HCT116 (cell line): ENCODE results near the gene TOR4A. TPM values are rescaled to one million over a fixed set of nuclear protein-coding genes. Genes with fewer than 3 reads are reported as not detected.

Experiments used
- ATAC-seq: fragments of 200-7000 bp; cut with Tn5 transposase; 2 replicates; pipeline ENCODE4 v1.9.1; 2020; ENCODE audit warnings: mild to moderate bottlenecking, moderate library complexity
- BruUV-seq: library from RNA; stranded (reverse); fragments of 400-500 nt; replicated peaks from 2 replicates; lab custom pipeline; 2021; lab: Mats Ljungman, UMichigan
- CTCF ChIA-PET: fragments of 300-600 bp; sonication (Branson Sonifier 250); formaldehyde crosslinking; loops from one replicate; lab custom pipeline; 2021; ENCODE audit warnings: antibody characterized with exemption; lab: Charles Lee
- POLR2A ChIA-PET: fragments of 300-600, 350-600 bp; sonication (Branson Sonifier 250); formaldehyde crosslinking; loops from one replicate; lab custom pipeline; 2021; ENCODE audit warnings: antibody characterized with exemption; lab: Charles Lee
- RAD21 ChIA-PET, 2 experiments: fragments of 300-600 bp; sonication (Branson Sonifier 250); formaldehyde crosslinking; loops; one replicate each; lab custom pipeline; 2023; ENCODE audit warnings: low total read pairs in 2 of 2; ENCODE audit not compliant: uncharacterized antibody in 2 of 2, unreplicated experiment in 2 of 2, low non-redundant PET in 1 of 2; lab: Charles Lee
- DNase-seq: peaks from one replicate; pipeline ENCODE4 v3.0.0-alpha.2; 2010; ENCODE audit warnings: low read depth, low spot score
- H2AFZ ChIP-seq: fragments of 200-600 bp; shearing (Covaris generic), sonication (generic); 2 replicates; pipeline ENCODE4 v1.6.1; 2017; ENCODE audit warnings: low read depth, mixed run types, mixed read lengths, antibody characterized with exemption, low read length; ENCODE audit not compliant: poor library complexity, severe bottlenecking
- H3K27ac ChIP-seq: 2 replicates; pipeline ENCODE4 v1.5.1; 2012; ENCODE audit warnings: low read depth, low read length
- H3K27me3 ChIP-seq: fragments of 200-600 bp; sonication (generic); 2 replicates; pipeline ENCODE4 v1.6.1; 2016; ENCODE audit warnings: mixed run types, low read length, mixed read lengths; ENCODE audit not compliant: insufficient read depth
- H3K36me3 ChIP-seq, 2 experiments: fragments of 200-500 bp in 1 of 2; fragments of 200-600 bp in 1 of 2; sonication (Bioruptor generic) in 1 of 2; sonication (generic) in 1 of 2; 2 replicates each; pipeline versions ENCODE4 v1.5.1 to v1.6.1; 2014 to 2016; ENCODE audit warnings: low read length in 2 of 2, inconsistent platforms in 1 of 2, mixed read lengths in 1 of 2, mixed run types in 1 of 2; ENCODE audit not compliant: insufficient read depth in 2 of 2, control insufficient read depth in 1 of 2
- H3K4me1 ChIP-seq, 2 experiments: fragments of 200-600 bp in 1 of 2; sonication (generic) in 1 of 2; 2 replicates each; pipeline versions ENCODE4 v1.5.1 to v1.6.1; 2012 to 2017; ENCODE audit warnings: low read length in 2 of 2, inconsistent platforms in 1 of 2, mild to moderate bottlenecking in 1 of 2, mixed read lengths in 1 of 2, mixed run types in 1 of 2, moderate library complexity in 1 of 2; ENCODE audit not compliant: insufficient read depth in 2 of 2, control insufficient read depth in 1 of 2
- H3K4me2 ChIP-seq: fragments of 200-600 bp; sonication (generic); 2 replicates; pipeline ENCODE4 v1.6.1; 2017; ENCODE audit warnings: mixed run types, low read length, mixed read lengths
- H3K4me3 ChIP-seq, 2 experiments: fragments of 200-600 bp in 1 of 2; sonication (generic) in 1 of 2; replicated peaks in 1 of 2; 2 replicates each; pipeline ENCODE4 v1.5.1; 2011 to 2016; ENCODE audit warnings: low read length in 2 of 2, control low read depth in 1 of 2, low read depth in 1 of 2, mild to moderate bottlenecking in 1 of 2, mixed read lengths in 1 of 2, mixed run types in 1 of 2
- H3K79me2 ChIP-seq: fragments of 200-600 bp; sonication (generic); 2 replicates; pipeline ENCODE4 v1.6.1; 2017; ENCODE audit warnings: mild to moderate bottlenecking, mixed run types, low read length, moderate library complexity, mixed read lengths; ENCODE audit not compliant: insufficient read depth
- H3K9ac ChIP-seq: fragments of 200-600 bp; sonication (generic); 2 replicates; pipeline ENCODE4 v1.6.1; 2016; ENCODE audit warnings: low read length, mixed read lengths
- H3K9me2 ChIP-seq: fragments of 200-600 bp; sonication (generic), shearing (Covaris generic); 2 replicates; pipeline ENCODE4 v1.6.1; 2017; ENCODE audit warnings: mixed run types, mild to moderate bottlenecking, moderate library complexity; ENCODE audit not compliant: insufficient read depth
- H3K9me3 ChIP-seq, 2 experiments: fragments of 200-500 bp in 1 of 2; fragments of 200-600 bp in 1 of 2; sonication (Bioruptor generic) in 1 of 2; sonication (generic) in 1 of 2; 2 replicates each; pipeline ENCODE4 v1.6.1; 2014 to 2017; ENCODE audit warnings: low read length in 2 of 2, mixed read lengths in 2 of 2, inconsistent platforms in 1 of 2, low read depth in 1 of 2, mild to moderate bottlenecking in 1 of 2, mixed run types in 1 of 2, moderate library complexity in 1 of 2; ENCODE audit not compliant: control insufficient read depth in 1 of 2, insufficient read depth in 1 of 2
- H4K20me1 ChIP-seq: fragments of 200-600 bp; sonication (generic), shearing (Covaris generic); 2 replicates; pipeline ENCODE4 v1.6.1; 2017; ENCODE audit warnings: mixed run types, mild to moderate bottlenecking, moderate library complexity; ENCODE audit not compliant: insufficient read depth
- ATF3 ChIP-seq: IDR thresholded peaks from 2 replicates; pipeline ENCODE4 v1.6.1; 2012
- CBX3 ChIP-seq: IDR thresholded peaks from 2 replicates; pipeline ENCODE4 v1.6.1; 2012; ENCODE audit warnings: low read depth
- CTCF ChIP-seq, 3 experiments: fragments of 200-600 bp in 1 of 3; sonication (generic) in 1 of 3; IDR thresholded peaks in 2 of 3; conservative IDR thresholded peaks in 1 of 3; 2 replicates each; pipeline ENCODE4 v1.5.1; 2012 to 2017; ENCODE audit warnings: low read depth in 2 of 3, low read length in 2 of 3, antibody characterized with exemption in 1 of 3, borderline replicate concordance in 1 of 3, control low read depth in 1 of 3, mild to moderate bottlenecking in 1 of 3, mixed read lengths in 1 of 3, mixed run types in 1 of 3, moderate library complexity in 1 of 3; ENCODE audit not compliant: insufficient read depth in 1 of 3
- EZH2phosphoT487 ChIP-seq: fragments of 200-600 bp; IDR thresholded peaks from 2 replicates; pipeline ENCODE4 v1.6.1; 2018; ENCODE audit warnings: antibody characterized with exemption, borderline replicate concordance
- MAX ChIP-seq: IDR thresholded peaks from 2 replicates; pipeline ENCODE4 v1.6.1; 2012
- POLR2A ChIP-seq: IDR thresholded peaks from 2 replicates; pipeline ENCODE4 v1.7.0; 2011; ENCODE audit warnings: borderline replicate concordance; ENCODE audit not compliant: insufficient read depth, insufficient read length; ENCODE audit errors: extremely low read depth
- POLR2AphosphoS5 ChIP-seq: IDR thresholded peaks from 2 replicates; pipeline ENCODE4 v1.6.1; 2011; ENCODE audit warnings: mild to moderate bottlenecking, low read depth, low read length, moderate library complexity
- RAD21 ChIP-seq: IDR thresholded peaks from 2 replicates; pipeline ENCODE4 v1.6.1; 2012; ENCODE audit warnings: low read depth, mild to moderate bottlenecking
- REST ChIP-seq: IDR thresholded peaks from 2 replicates; pipeline ENCODE4 v1.6.1; 2012; ENCODE audit warnings: low read depth
- SP1 ChIP-seq: IDR thresholded peaks from 2 replicates; pipeline ENCODE4 v1.6.1; 2012; ENCODE audit warnings: low read depth
- SRF ChIP-seq: IDR thresholded peaks from 2 replicates; pipeline ENCODE4 v1.6.1; 2012; ENCODE audit warnings: low read depth
- TCF7L2 ChIP-seq: IDR thresholded peaks from 2 replicates; pipeline ENCODE4 v1.7.0; 2011; ENCODE audit warnings: borderline replicate concordance, inconsistent platforms; ENCODE audit not compliant: insufficient read depth, insufficient read length; ENCODE audit errors: extremely low read depth
- YY1 ChIP-seq: IDR thresholded peaks from 2 replicates; pipeline ENCODE4 v1.6.1; 2011; ENCODE audit warnings: low read length, low read depth, moderate library complexity, mild to moderate bottlenecking; ENCODE audit not compliant: insufficient replicate concordance; ENCODE audit errors: extremely low read depth
- ZFX ChIP-seq: fragments of 450-650 bp; IDR thresholded peaks from 2 replicates; pipeline ENCODE4 v1.6.1; 2017
- intact Hi-C: fragments of 100-400 bp; cut with micrococcal nuclease; formaldehyde crosslinking; loops from 2 replicates; pipeline ENCODE4 v1.10.0; 2022
- total RNA-seq: library from RNA; stranded (reverse); gene quantifications from one replicate; pipeline ENCODE4 v1.2.1, GENCODE V29; 2021; ENCODE audit not compliant: unreplicated experiment

The TOR4A gene
- total RNA-seq, 1 experiment from 2014 or later: 34.0 TPM

- ATAC-seq: no peak
- H2AFZ ChIP-seq: no peak overlapping the region
- H3K9me3 ChIP-seq: no peaks in the 10 kb centered on the region
- H3K4me3 ChIP-seq: no peak overlapping the region
- CTCF ChIA-PET: no interaction called here
- no peaks in the 10 kb centered on the region for H3K79me2 ChIP-seq
- no peaks in the 10 kb centered on the region for H4K20me1 ChIP-seq
- no TSS peak for BruUV-seq
- peaks cover 24 to 56% of the 10 kb centered on the region in 2 experiments for H3K4me1 ChIP-seq
- no peak overlapping the region for H3K9ac ChIP-seq
- no peak overlapping the region for H3K4me2 ChIP-seq
- no peak for DNase-seq
- no peaks in the 10 kb centered on the region for H3K36me3 ChIP-seq
- no peaks in the 10 kb centered on the region for H3K27me3 ChIP-seq
- no peak overlapping the region for H3K27ac ChIP-seq
- intact Hi-C loops: no loop called here
- POLR2A ChIA-PET: interaction anchor here (1.4 kb wide), 1 partner anchor 8 kb away, joined by 3 read pairs; no protein-coding TSS in a partner anchor
- RAD21 ChIA-PET: no interaction called here
- H3K9me2 ChIP-seq: no peaks in the 10 kb centered on the region
- TF ChIP-seq YY1 (no peak), CBX3 (no peak), TCF7L2 (no peak), SRF (no peak), REST (no peak), POLR2A (no peak), MAX (no peak), SP1 (no peak), EZH2phosphoT487 (no peak), CTCF (IDR thresholded peaks at IDR 0.05 in 2 of 3, conservative IDR thresholded peaks at IDR 0.05 in 1 of 3; ENCODE audit: borderline replicate concordance in 1 of 3, insufficient read depth in 1 of 3, low read depth in 2 of 3, low read length in 2 of 3) (no peak), RAD21 (no peak), ZFX (no peak), POLR2AphosphoS5 (no peak), ATF3 (no peak)
These were observed 30.6 kb downstream of the TOR4A start for GRCh38 chr9:137308057-137308619.
